Measurements from ENCODE around the gene GPC6.

DNA sequence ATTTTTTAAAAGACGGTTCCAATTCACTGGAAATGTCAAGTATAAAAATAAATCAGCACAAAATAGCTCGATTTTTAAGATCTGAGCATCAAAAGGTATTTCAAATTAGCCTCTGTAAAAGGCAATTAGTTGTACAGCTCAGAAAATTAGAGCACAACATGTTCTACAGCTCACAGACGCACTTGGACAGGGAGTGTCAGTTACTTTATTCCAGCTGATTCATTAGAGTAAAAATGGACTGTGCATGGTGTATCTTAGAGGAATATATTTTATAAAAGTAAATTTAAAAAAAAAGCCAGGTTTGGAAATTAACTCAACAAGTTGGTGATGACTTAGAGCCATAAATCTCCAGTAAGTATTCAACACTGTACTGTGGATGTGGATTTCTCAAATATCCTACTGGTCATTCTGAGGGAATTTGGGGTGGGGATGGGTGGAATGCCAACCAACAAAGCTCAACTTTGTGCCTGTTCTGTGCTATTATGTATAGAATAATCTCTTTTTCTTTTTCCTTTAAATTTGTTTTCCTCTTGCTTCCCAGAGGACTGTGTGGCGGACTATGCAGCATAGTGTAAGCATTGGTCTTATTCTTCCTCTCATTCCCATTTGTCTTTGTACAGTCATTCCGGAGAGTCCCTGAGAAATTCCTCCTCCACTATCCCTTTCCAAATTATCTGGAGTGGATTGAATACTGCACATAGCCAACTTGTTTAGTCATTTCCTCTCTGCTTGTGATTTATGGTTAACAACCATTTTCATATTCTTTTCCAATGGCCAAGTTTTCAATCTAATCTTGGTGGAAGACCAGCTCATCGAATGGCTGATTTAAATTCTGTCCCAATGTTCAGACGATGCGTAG, 1083.6 kb downstream of the GPC6 start:
- TF ChIP-seq CTCF (IDR thresholded peaks at IDR 0.05), result no peak
- no peak for TF ChIP-seq POLR2A (IDR thresholded peaks at IDR 0.05)
- TF ChIP-seq EP300 (IDR thresholded peaks at IDR 0.05), result no peak

All from suprapubic skin (tissue), 3 donors.